Skeletal muscle tissue (tissue), 5 donors: ENCODE data around the gene CEACAM18. TPM values are rescaled to one million over a fixed set of nuclear protein-coding genes. Genes with fewer than 3 reads are reported as not detected.

Experiments
- H3K27ac ChIP-seq: one replicate; pipeline ENCODE4 v1.7.0; 2013; ENCODE audit warnings: mild to moderate bottlenecking, low read depth, low read length, inconsistent platforms
- H3K27me3 ChIP-seq, 3 donors: one replicate each; pipeline ENCODE4 v1.7.0; 2013; ENCODE audit warnings: low read length in 3 of 3; ENCODE audit not compliant: control insufficient read depth in 3 of 3, insufficient read depth in 3 of 3
- H3K36me3 ChIP-seq, 3 donors: one replicate each; pipeline ENCODE4 v1.7.0; 2013; ENCODE audit warnings: low read length in 3 of 3; ENCODE audit not compliant: control insufficient read depth in 3 of 3, insufficient read depth in 3 of 3
- H3K4me1 ChIP-seq, 3 donors: one replicate each; pipeline ENCODE4 v1.7.0; 2013; ENCODE audit warnings: low read length in 3 of 3, mild to moderate bottlenecking in 3 of 3; ENCODE audit not compliant: control insufficient read depth in 3 of 3, insufficient read depth in 3 of 3
- H3K4me3 ChIP-seq, 3 donors: one replicate each; pipeline ENCODE4 v1.7.0; 2013; ENCODE audit warnings: low read length in 3 of 3
- H3K9ac ChIP-seq, 3 donors: one replicate each; pipeline ENCODE4 v1.7.0; 2013; ENCODE audit warnings: low read length in 3 of 3, mild to moderate bottlenecking in 3 of 3, moderate library complexity in 2 of 3, low read depth in 1 of 3
- H3K9me3 ChIP-seq, 3 donors: one replicate each; pipeline ENCODE4 v1.7.0; 2013; ENCODE audit warnings: low read length in 3 of 3; ENCODE audit not compliant: control insufficient read depth in 3 of 3
- small RNA-seq: library from RNA; depleted of rRNA; stranded (forward); fragments of <200 nt; gene quantifications from one replicate; pipeline ENCODE3, GENCODE V24; 2014
- total RNA-seq: library from RNA; depleted of rRNA; stranded (reverse); fragments of >200 nt; gene quantifications from one replicate; pipeline ENCODE4 v1.2.3, GENCODE V29; 2014
- donor health status: Osteomylitis.

CEACAM18 gene
- total RNA-seq, 1 donor from 2014 or later: not detected

DNA sequence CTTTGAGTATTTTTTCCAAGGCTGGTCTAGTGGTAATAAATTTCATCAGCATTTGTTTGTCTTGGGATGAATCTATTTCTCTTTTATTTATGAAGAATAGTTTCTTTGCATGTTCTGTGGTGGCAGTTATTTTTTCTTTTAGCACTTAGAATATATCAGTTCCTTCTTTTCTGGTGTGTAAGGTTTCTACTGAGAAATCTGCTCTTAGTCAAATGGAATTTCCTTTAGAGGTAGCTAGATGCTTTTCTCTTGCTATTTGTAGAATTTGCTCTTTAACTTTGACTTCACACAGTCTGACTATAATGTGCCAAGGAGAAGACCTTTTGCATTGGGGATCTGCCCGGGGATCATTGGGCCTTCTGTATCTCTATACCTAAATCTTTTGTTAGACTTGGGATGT, 57.2 kb downstream of the CEACAM18 start:
- H3K4me1 ChIP-seq: no peaks in the 10 kb centered on the region
- no peak overlapping the region for H3K9ac ChIP-seq
- H3K4me3 ChIP-seq: no peak overlapping the region
- no peaks in the 10 kb centered on the region for H3K9me3 ChIP-seq
- peaks cover 5 to 18% (median 5%) of the 10 kb centered on the region in 3 donors for H3K27me3 ChIP-seq
- no peaks in the 10 kb centered on the region for H3K36me3 ChIP-seq
- no peak overlapping the region for H3K27ac ChIP-seq

GRCh38 chr19:51539821-51540366, 61.6 kb downstream of the CEACAM18 start:
- Histone ChIP-seq H3K4me3 (no peak overlapping the region), H3K4me1 (no peaks in the 10 kb centered on the region), H3K27me3 (peaks cover 13 to 19% (median 13%) of the 10 kb centered on the region in 3 donors), H3K27ac (no peak overlapping the region), H3K9me3 (no peaks in the 10 kb centered on the region), H3K9ac (no peak overlapping the region), H3K36me3 (no peaks in the 10 kb centered on the region)

Small RNA genes lying within 50 kb of the gene (small RNA-seq; reads per million reads assigned to genes)
- gene AC020914.3 (not detected), gene AC020914.5 (not detected)

Other genes with a start within 250 kb of the CEACAM18 start
- not detected for gene SIGLECL1, start 227.5 kb upstream of the CEACAM18 start, total RNA-seq
- gene IGLON5, start 166.9 kb upstream of the CEACAM18 start, total RNA-seq: not detected
- gene VSIG10L, start 136.4 kb upstream of the CEACAM18 start, total RNA-seq: 0.52 TPM
- gene ETFB, start 112.2 kb upstream of the CEACAM18 start, total RNA-seq: 52.2 TPM
- gene CLDND2, start 109.5 kb upstream of the CEACAM18 start, total RNA-seq: not detected
- not detected for gene NKG7, start 105.9 kb upstream of the CEACAM18 start, total RNA-seq
- gene LIM2, start 90.6 kb upstream of the CEACAM18 start, total RNA-seq: not detected
- gene C19orf84, start 87.9 kb upstream of the CEACAM18 start, total RNA-seq: not detected
- gene SIGLEC10, start 60.9 kb upstream of the CEACAM18 start, total RNA-seq: 1.6 TPM
- gene SIGLEC8, start 20.1 kb upstream of the CEACAM18 start, total RNA-seq: 0.52 TPM
- gene SIGLEC12, start 23.3 kb downstream of the CEACAM18 start, total RNA-seq: not detected
- 1.6 TPM for gene SIGLEC6, start 53.1 kb downstream of the CEACAM18 start, total RNA-seq
- 3.7 TPM for gene ZNF175, start 92.7 kb downstream of the CEACAM18 start, total RNA-seq
- gene SIGLEC5, start 151.9 kb downstream of the CEACAM18 start, total RNA-seq: 1.6 TPM
- gene SIGLEC14, start 168.3 kb downstream of the CEACAM18 start, total RNA-seq: not detected
- 4.7 TPM for gene SPACA6, start 214.8 kb downstream of the CEACAM18 start, total RNA-seq
- gene HAS1, start 245.5 kb downstream of the CEACAM18 start, total RNA-seq: under 0.01 TPM